ENCODE data around the gene PDPN.
"Not testable (repeated sequence)": the region's sequence is repeated elsewhere in the genome, so short reads cannot be mapped to it uniquely, and the experiment has no call there.

Gene PDPN

DNA sequence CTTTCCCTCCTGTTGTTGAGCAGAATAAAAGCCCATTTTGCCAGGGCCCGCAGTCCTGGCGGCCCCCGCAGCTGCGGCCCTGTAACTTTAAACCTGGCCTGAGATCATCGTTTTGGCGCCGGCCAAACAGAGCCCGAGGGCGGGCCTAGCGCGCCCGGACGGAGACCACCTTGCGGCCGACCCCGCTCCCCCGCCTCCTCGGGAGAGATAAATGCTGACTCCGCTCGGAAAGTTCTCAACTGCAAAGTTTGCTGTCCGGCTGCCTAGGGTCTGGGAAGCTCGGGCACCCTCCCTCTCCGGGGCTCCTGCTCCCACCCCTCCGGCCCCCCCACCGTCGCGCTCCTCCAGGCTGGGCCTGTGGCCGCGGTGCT is at the start of gene PDPN:
Gene PDPN (plus strand): TSS at position 238 of the 371 bp plus-strand sequence. CDS start 202 bp downstream, outside the sequence.
- DNase-seq (no peak), ATAC-seq (no peak)

DNA sequence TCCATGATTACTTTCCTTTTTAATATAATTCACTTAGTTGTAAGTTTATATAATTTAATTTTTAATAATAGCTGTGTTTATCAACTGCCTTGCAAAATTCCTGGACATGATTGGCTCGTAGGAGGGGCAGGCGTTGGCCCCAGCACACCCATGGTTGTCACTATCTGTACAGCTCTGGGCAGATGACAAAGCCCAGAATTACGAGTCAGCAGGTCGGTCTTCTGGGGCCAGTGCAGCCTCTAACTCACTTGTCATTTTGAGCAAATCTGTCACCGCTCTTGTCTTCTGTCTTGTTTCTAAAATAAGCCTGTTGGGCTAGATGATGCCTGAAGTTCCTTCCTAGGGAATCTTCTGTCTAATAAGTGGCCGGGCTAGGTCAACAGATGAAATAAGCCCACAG is 48.4 kb upstream of the PDPN start:
- no peak for ATAC-seq
- no peak for DNase-seq

DNA sequence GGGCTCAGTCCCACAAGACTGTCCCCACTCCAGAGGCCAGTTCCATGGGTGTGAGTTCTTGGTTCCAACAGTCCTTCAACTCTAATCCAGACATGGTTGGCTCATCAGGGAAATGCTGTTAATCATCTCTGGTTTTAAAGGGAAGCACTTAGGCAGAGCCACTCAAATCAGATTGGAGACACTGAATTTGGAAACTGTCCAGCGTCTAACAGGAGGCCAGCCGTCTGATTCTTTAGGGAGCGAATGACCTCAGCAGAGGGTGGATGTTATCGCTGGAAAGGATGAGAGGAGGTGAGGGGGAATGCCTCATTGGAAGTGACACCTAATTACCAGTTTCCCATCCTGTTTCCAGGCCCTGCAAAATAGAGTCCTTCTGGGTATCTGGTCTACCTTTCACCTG is 47.1 kb upstream of the PDPN start:
- ATAC-seq (no peak), DNase-seq (no peak)

DNA sequence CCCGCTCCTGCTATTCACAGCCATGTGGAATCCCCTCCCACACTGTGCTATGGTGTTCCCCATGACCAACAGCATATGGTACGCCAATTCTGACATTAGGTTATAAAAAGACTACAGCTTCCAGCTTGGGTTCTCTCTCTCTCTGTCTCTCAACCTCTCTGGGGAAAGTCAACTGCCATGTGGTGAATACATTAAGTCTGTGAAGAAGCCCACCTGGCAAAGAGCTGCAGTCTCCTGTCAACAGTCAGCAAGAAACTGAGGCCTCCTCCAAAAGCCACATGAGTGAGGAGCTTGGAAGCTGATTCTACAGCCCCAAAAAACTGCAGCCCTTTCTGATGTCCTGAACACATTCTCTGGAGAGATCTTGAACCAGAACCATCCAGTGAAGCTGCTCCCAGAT is 44.8 kb upstream of the PDPN start:
- no peak for DNase-seq
- no peak for ATAC-seq

DNA sequence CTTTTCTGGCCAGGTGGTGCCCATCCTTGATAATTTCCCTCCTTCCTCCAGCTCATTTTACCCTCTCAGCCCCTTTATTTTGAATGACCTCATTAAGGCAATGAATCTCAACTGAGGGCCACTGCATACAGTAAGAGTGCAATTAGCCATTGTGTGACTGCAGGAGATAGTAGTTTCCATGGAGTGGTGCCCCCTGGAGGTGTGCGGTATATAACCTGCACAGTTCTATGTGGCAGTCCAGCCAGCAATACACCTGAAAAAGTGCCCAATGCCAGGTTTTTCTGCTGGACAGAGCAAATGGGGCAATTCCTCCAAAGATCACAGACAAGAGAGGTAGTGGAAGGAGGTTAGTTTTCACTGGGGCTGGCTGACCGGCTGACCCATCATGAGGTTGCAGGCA is 43.9 kb upstream of the PDPN start:
- no peak for DNase-seq

DNA sequence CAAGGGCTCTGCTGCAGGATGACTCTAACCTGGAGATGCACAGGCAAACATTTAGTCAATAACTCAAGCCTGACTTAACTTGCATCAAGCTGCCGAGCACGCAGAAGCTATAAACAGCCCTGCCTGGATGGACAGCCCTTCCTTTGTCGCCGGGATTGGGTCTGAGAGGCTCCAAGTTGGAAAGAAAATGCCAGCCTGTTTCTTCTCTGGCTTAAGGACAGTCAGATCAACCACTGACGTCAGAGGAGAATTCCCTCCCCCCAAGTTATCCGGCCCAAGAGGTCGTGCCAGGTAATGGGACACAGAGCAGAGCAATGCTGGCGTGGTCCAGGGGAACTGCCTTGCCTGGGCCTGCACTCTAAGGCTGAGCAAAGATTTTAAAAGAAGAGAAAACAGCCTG is 42.8 kb upstream of the PDPN start:
- DNase-seq (no peak), ATAC-seq (no peak)

More for the DNA sequence above, 43.9 kb upstream of the PDPN start:
- ATAC-seq, result no peak

DNA sequence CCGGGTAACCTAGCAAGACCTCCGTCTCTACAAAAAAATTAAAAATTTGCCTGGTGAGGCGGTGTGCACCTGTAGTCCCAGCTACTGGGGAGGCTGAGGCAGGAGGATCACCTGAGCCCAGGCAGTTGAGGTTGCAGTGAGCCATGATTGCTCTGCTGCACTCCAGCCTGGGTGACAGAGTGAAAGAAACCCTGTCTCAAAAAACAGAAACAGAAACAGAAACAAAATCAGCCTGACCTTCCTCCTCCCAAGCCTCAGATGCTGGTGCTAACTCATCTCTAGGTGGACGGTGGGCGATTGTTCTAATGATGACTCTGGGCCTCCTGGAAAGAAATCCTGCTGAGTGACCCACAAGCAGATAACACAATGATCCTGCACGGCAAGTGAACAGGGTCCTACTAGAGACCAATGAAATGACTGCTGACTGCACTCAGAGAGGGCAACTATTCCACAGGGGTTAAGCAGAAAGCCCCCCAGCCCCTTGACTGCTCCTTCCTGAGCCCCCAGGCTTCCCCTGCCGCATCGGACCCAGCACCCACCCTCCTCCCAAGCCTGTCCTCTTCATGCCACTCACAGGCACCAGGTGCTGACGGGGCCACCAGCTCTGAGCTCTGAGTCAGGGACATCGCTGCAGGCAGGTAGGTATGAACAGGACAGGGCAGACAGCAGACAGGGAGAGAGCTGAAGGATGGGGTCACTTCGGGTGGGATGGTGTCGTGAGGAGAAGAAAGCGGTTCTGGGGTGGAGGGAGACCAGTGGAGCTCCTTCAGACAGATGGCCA is 42.0 kb upstream of the PDPN start:
- ATAC-seq, result no peak
- no peak for DNase-seq

DNA sequence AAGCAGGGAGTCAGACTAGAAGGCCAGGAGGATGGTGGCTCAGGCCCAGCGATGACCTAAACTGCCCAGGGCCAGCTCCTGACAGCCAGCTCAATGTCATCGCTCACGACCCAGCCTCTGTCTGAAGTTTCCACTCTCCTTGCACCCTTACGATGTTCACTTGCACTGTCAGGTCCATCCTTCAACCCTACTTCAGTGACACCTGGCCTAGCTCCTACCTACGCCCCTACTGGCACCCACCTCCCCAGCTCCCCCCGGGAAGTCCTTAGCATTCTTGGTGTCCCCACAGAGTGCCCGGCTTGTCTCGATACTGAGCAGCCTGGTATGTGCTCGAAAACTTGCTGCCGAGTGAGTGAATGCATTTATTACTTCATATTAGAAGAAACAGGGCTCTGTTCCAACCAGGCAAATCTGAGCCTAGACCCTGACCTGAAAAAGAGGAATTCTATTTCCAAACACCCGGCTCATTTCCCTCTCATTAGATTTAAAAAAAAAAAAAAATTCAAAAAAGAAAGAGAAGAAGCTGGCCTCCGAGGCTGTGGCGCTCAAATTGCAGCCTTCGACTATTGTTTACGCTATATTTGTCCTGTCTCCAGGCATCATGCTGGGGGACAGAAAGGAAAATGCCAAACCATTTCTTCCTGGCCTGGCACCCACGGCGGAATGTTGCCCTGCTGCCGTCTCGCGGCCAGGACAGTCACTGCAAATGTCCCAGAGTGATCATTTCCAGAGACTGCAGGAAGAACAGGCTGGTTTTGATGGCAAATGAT is 40.0 kb upstream of the PDPN start:
- DNase-seq, result no peak
- ATAC-seq, result no peak

DNA sequence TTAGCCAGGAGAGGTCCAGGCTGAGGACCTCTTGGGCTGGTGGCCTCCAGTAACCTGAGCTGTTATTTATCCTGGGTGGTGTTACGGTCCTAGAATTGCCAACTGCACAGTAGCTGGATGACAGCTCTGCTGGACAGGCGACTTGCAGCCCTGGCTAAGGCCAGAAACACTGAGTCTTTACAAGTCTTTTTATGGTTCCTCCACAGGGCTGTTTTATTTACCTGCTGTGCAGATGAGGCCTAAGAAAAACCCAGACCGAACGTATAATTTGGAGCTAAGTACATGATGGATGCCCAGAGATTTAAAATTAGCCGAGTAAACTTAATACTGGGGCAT is 39.4 kb upstream of the PDPN start:
- DNase-seq (no peak), ATAC-seq (no peak)

- DNase-seq, result no peak
- ATAC-seq, result no peak
These were observed 36.8 kb upstream of the PDPN start for GRCh38 chr1:13546791-13547190.

- DNase-seq (no peak), ATAC-seq (no peak)
These were observed 35.4 kb upstream of the PDPN start for GRCh38 chr1:13548281-13548680.

- ATAC-seq, result no peak
These were observed 34.6 kb upstream of the PDPN start for GRCh38 chr1:13549021-13549420.

GRCh38 chr1:13549521-13549920 is 34.1 kb upstream of the PDPN start:
- DNase-seq (no peak), ATAC-seq (no peak)

More at GRCh38 chr1:13549021-13549420, 34.6 kb upstream of the PDPN start:
- DNase-seq, result no peak

GRCh38 chr1:13550663-13551062 is 33.0 kb upstream of the PDPN start:
- DNase-seq (no peak), ATAC-seq (no peak)

- DNase-seq (no peak), ATAC-seq (no peak)
These were observed 28.8 kb upstream of the PDPN start for GRCh38 chr1:13554798-13555197.

DNA sequence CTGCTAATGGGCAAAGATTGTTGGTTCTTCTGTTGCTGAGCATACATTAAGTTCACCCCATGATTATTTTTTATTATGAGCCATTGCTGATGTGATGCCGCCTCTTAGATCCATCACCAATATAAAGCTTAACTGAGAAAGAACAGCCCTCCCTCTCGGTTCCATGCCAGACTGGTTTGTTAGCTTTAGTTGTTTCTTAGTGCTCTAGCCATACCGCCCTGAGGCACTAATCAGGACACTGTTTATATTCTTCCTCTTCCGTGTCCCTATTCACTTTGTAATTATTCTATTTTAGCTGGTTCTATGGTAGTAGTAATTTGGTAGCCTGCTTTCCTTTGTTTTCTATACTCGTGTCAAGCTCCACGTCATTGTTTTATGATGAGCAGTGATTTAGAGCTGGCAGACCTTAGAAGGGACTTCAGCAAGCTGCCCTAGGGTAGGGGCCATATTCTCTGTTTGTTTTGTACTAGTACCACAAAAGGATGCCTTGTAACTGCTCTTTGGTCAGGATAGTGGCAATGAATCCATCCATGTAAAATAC is 27.3 kb upstream of the PDPN start:
- ATAC-seq (no peak), DNase-seq (no peak)

DNA sequence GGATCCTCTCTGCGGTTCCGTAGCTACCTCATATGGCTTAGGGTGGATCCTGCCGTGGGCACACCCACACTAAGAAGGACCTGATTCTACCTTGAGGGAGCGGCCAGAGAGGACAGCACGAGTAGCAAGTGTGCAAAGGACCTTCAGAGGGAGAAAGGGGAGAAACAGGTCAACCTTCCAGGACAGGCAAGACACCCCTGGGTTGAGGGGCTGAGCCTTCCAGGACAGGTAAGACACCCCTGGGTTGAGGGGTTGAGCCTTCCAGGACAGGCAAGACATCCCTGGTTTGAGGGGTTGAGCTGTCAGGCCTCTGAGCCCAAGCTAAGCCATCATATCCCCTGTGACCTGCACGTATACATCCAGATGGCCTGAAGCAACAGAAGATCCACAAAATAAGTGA is 23.1 kb upstream of the PDPN start:
- DNase-seq, result no peak
- no peak for ATAC-seq

DNA sequence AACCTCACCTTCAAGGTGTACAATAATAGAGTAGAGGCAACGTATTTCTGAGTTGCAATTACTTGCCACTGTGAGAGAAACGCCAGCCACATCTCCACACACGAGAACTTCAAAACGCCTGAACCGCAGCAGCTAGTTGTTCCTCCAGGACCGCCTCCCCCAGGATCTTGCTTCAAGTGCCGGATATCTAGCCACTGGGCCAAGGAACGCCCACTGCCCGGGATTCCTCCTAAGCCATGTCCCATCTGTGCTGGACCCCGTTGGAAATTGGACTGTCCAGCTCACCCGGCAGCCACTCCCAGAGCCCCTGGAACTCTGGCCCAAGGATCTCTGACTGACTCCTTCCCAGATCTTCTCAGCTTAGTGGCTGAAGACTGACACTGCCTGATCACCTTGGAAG is 20.7 kb upstream of the PDPN start:
- not testable (repeated sequence) for DNase-seq, ATAC-seq

GRCh38 chr1:13564073-13564472 is 19.6 kb upstream of the PDPN start:
- no peak for DNase-seq
- no peak for ATAC-seq

DNA sequence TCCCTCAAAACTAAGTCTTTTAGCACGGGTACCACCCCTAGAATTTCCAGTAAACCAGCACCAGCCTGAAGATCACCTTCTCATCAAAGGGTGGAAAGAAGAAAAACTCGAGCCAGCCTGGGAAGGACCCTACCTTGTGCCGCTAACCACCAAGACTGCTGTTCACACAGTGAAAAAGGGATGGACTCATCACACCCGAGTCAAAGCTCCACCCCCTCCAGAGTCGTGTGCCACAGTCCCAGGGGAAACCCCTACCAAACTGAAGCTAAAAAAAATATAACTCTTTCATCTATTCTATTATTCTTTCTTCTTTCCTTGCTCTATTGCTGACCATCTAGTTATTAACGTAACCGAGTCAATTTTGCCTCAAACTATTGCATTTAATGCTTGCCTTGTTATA is 13.2 kb upstream of the PDPN start:
- not testable (repeated sequence) for DNase-seq, ATAC-seq

DNA sequence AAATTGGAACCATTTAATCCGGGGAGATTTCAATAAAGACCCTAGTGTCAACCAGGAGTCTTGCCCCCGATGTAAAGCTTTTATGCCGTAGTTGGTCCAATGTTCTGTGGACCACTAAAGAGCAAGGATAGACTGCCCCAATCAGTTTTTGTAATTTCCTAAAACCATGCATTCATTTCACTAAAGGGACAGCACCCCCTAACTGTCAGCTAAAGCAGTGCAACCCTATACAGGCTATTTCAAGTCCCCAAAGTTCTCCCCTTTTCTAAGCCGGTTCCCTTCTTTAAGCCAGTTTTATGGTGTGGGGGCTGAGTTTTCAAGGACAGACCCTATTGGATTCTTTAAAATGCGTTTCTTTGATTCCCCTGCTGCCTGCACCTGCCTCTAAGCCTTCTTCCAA is 12.7 kb upstream of the PDPN start:
- ATAC-seq, result no peak
- DNase-seq, result no peak

GRCh38 chr1:13573586-13573985 is 10.0 kb upstream of the PDPN start:
- ATAC-seq (no peak), DNase-seq (no peak)

- DNase-seq (no peak), ATAC-seq (no peak)
These were observed 6.7 kb upstream of the PDPN start for GRCh38 chr1:13576926-13577325.

GRCh38 chr1:13577846-13578245 is 5.8 kb upstream of the PDPN start:
- DNase-seq, result no peak
- no peak for ATAC-seq
